NCI-H345 treated with DMSO at 0.1 percent for 48 hours (cell line): Measurements from ENCODE around the gene CKB.

Experiments used
- DNase-seq: peaks from one replicate; lab custom pipeline; 2025; ENCODE audit not compliant: unreplicated experiment; lab: John Stamatoyannopoulos, UW

CKB gene

GRCh38 chr14:103539056-103539825, 16.6 kb upstream of the CKB start:
- no peak for DNase-seq

GRCh38 chr14:103538291-103539055, 15.8 kb upstream of the CKB start:
- no peak for DNase-seq

GRCh38 chr14:103537175-103537990, 14.8 kb upstream of the CKB start:
- no peak for DNase-seq

- no peak for DNase-seq
Observed at GRCh38 chr14:103536693-103537092, 14.1 kb upstream of the CKB start.

- no peak for DNase-seq
Observed at GRCh38 chr14:103535891-103536565, 13.4 kb upstream of the CKB start.

- DNase-seq, result no peak
Observed at GRCh38 chr14:103535081-103535890, 12.7 kb upstream of the CKB start.

- no peak for DNase-seq
Observed at GRCh38 chr14:103534576-103535061, 12.0 kb upstream of the CKB start.

- DNase-seq, result no peak
Observed at GRCh38 chr14:103533999-103534575, 11.5 kb upstream of the CKB start.

- no peak for DNase-seq
Observed at GRCh38 chr14:103533137-103533998, 10.7 kb upstream of the CKB start.

- no peak for DNase-seq
Observed at GRCh38 chr14:103532216-103533136, 9.8 kb upstream of the CKB start.

- no peak for DNase-seq
Observed at GRCh38 chr14:103531421-103532215, 9.0 kb upstream of the CKB start.

GRCh38 chr14:103530831-103531230, 8.2 kb upstream of the CKB start:
- no peak for DNase-seq

GRCh38 chr14:103530390-103530789, 7.8 kb upstream of the CKB start:
- DNase-seq, result no peak

GRCh38 chr14:103529383-103530365, 7.0 kb upstream of the CKB start:
- no peak for DNase-seq

- peak; percentile 67 for DNase-seq
Observed at GRCh38 chr14:103528587-103529382, 6.2 kb upstream of the CKB start, which contains the start of gene TRMT61A. Gene TRMT61A, plus strand, starts transcription at chr14:103529196. Its CDS starts 783 bp downstream, at chr14:103529979.
